Panc1 (cell line): Measurements from ENCODE around the gene MAST4. TPM values are rescaled to one million over a fixed set of nuclear protein-coding genes. Genes with fewer than 3 reads are reported as not detected.

ENCODE experiments used
- ATAC-seq: fragments of 200-7000 bp; cut with Tn5 transposase; 2 replicates; pipeline ENCODE4 v1.9.1; 2020; ENCODE audit warnings: mild to moderate bottlenecking, moderate library complexity
- BruUV-seq: library from RNA; stranded (reverse); fragments of 400-500 nt; replicated peaks from 2 replicates; lab custom pipeline; 2021; lab: Mats Ljungman, UMichigan
- CTCF ChIA-PET: fragments of 300-600 bp; sonication (Branson Sonifier 250); formaldehyde crosslinking; loops from one replicate; lab custom pipeline; 2022; ENCODE audit warnings: antibody characterized with exemption; lab: Charles Lee
- POLR2A ChIA-PET: fragments of 300-600 bp; sonication (Branson Sonifier 250); formaldehyde crosslinking; loops from one replicate; lab custom pipeline; 2022; ENCODE audit warnings: antibody characterized with exemption; lab: Charles Lee
- DNase-seq: peaks from one replicate; pipeline ENCODE4 v3.0.0-alpha.2; 2010; ENCODE audit warnings: low read depth, low spot score
- H3K27ac ChIP-seq: 2 replicates; pipeline ENCODE4 v1.5.1; 2011; ENCODE audit warnings: mild to moderate bottlenecking, low read length, inconsistent platforms
- H3K27me3 ChIP-seq: fragments of 200-500 bp; sonication (Bioruptor generic); 2 replicates; pipeline ENCODE4 v1.6.0; 2014; ENCODE audit warnings: low read length, inconsistent platforms; ENCODE audit not compliant: control insufficient read depth, insufficient read depth
- H3K36me3 ChIP-seq: fragments of 200-500 bp; sonication (Bioruptor generic); 2 replicates; pipeline ENCODE4 v1.5.1; 2014; ENCODE audit warnings: inconsistent platforms, mild to moderate bottlenecking, low read length, moderate library complexity; ENCODE audit not compliant: control insufficient read depth, insufficient read depth
- H3K4me1 ChIP-seq: 2 replicates; pipeline ENCODE4 v1.5.1; 2011; ENCODE audit warnings: inconsistent platforms, mild to moderate bottlenecking, low read length, moderate library complexity; ENCODE audit not compliant: control insufficient read depth, insufficient read depth
- H3K4me3 ChIP-seq, 2 experiments: 2 replicates each; pipeline ENCODE4 v1.5.1; 2011 to 2012; ENCODE audit warnings: low read depth in 2 of 2, low read length in 2 of 2, mild to moderate bottlenecking in 2 of 2, inconsistent platforms in 1 of 2, moderate library complexity in 1 of 2
- H3K9me3 ChIP-seq: fragments of 200-500 bp; sonication (Bioruptor generic); 2 replicates; pipeline ENCODE4 v1.5.1; 2014; ENCODE audit warnings: low read depth, mild to moderate bottlenecking, inconsistent platforms, low read length, moderate library complexity; ENCODE audit not compliant: control insufficient read depth, insufficient read depth
- POLR2AphosphoS5 ChIP-seq: IDR thresholded peaks from 2 replicates; pipeline ENCODE4 v1.6.1; 2012; ENCODE audit warnings: mild to moderate bottlenecking, low read depth, low read length, moderate library complexity
- SIN3A ChIP-seq: IDR thresholded peaks from 2 replicates; pipeline ENCODE4 v1.6.1; 2012; ENCODE audit warnings: low read depth, mild to moderate bottlenecking, low read length, moderate library complexity, borderline replicate concordance; ENCODE audit not compliant: insufficient read depth
- TCF7L2 ChIP-seq: IDR thresholded peaks from 2 replicates; pipeline ENCODE4 v1.6.1; 2011; ENCODE audit warnings: mild to moderate bottlenecking, low read depth, low read length, inconsistent platforms
- in situ Hi-C: cut with HindIII; loops from 2 replicates; pipeline ENCODE4 v1.10.0; 2016; ENCODE audit warnings: low sequenced_read_pairs, low pct_unique_long_range_greater_than_20kb
- intact Hi-C: fragments of 100-400 bp; cut with micrococcal nuclease; formaldehyde crosslinking; loops from one replicate; pipeline ENCODE4 v1.10.0; 2022; ENCODE audit not compliant: unreplicated experiment
- total RNA-seq: library from RNA; stranded (reverse); gene quantifications from one replicate; pipeline ENCODE4 v1.2.1, GENCODE V29; 2021; ENCODE audit not compliant: unreplicated experiment
- TF ChIP-seq, protein P1 (sequence below): fragments of 450-650 bp; IDR thresholded peaks from 2 replicates; pipeline ENCODE4 v1.5.1; 2017; ENCODE audit warnings: mild to moderate bottlenecking
- TF ChIP-seq, protein P2 (sequence below), 2 experiments: IDR thresholded peaks; 2 replicates each; pipeline ENCODE4 v1.6.1; 2011 to 2012; ENCODE audit warnings: low read depth in 2 of 2, control low read depth in 1 of 2, low read length in 1 of 2, mild to moderate bottlenecking in 1 of 2, moderate library complexity in 1 of 2; ENCODE audit not compliant: insufficient read depth in 1 of 2

Gene MAST4
- total RNA-seq, 1 experiment from 2014 or later = 1.8 TPM

DNA sequence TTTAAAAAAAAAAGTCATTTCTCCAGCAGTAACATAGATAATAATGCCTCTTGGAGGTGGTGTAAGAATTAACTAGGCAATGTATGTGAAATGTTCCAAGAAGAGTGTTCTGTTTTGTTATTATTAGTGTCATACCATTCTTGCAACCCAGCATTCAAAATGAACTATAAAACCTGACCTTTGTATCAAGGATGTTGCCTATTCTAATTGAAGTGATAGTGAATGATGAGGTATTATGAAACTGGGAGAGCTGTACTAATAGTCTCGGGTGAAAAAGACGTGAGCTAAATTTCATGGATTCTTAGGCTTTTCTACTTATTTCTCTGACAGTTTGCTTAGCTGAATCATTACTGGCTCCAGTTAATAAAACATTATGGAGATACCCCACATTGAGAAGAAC, 375.8 kb downstream of the MAST4 start:
- no peak for DNase-seq
- ChIA-PET CTCF (no interaction called here), POLR2A (interaction anchor here (0.5 kb wide), 1 partner anchor 1068 kb away, joined by 13 read pairs; no protein-coding TSS in a partner anchor)
- in situ Hi-C loops (no loop called here), intact Hi-C loops (no loop called here)
- no peaks in the 10 kb centered on the region for H3K27me3 ChIP-seq
- no TSS peak for BruUV-seq
- no peak overlapping the region for H3K4me3 ChIP-seq
- no peaks in the 10 kb centered on the region for H3K9me3 ChIP-seq
- no peak for ATAC-seq
- no peaks in the 10 kb centered on the region for H3K4me1 ChIP-seq
- no peak overlapping the region for H3K27ac ChIP-seq
- H3K36me3 ChIP-seq = no peaks in the 10 kb centered on the region
- TF ChIP-seq, protein P1, sequence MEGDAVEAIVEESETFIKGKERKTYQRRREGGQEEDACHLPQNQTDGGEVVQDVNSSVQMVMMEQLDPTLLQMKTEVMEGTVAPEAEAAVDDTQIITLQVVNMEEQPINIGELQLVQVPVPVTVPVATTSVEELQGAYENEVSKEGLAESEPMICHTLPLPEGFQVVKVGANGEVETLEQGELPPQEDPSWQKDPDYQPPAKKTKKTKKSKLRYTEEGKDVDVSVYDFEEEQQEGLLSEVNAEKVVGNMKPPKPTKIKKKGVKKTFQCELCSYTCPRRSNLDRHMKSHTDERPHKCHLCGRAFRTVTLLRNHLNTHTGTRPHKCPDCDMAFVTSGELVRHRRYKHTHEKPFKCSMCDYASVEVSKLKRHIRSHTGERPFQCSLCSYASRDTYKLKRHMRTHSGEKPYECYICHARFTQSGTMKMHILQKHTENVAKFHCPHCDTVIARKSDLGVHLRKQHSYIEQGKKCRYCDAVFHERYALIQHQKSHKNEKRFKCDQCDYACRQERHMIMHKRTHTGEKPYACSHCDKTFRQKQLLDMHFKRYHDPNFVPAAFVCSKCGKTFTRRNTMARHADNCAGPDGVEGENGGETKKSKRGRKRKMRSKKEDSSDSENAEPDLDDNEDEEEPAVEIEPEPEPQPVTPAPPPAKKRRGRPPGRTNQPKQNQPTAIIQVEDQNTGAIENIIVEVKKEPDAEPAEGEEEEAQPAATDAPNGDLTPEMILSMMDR = no peak
- TF ChIP-seq TCF7L2 (no peak), POLR2AphosphoS5 (no peak), SIN3A (no peak)
- TF ChIP-seq, protein P2, sequence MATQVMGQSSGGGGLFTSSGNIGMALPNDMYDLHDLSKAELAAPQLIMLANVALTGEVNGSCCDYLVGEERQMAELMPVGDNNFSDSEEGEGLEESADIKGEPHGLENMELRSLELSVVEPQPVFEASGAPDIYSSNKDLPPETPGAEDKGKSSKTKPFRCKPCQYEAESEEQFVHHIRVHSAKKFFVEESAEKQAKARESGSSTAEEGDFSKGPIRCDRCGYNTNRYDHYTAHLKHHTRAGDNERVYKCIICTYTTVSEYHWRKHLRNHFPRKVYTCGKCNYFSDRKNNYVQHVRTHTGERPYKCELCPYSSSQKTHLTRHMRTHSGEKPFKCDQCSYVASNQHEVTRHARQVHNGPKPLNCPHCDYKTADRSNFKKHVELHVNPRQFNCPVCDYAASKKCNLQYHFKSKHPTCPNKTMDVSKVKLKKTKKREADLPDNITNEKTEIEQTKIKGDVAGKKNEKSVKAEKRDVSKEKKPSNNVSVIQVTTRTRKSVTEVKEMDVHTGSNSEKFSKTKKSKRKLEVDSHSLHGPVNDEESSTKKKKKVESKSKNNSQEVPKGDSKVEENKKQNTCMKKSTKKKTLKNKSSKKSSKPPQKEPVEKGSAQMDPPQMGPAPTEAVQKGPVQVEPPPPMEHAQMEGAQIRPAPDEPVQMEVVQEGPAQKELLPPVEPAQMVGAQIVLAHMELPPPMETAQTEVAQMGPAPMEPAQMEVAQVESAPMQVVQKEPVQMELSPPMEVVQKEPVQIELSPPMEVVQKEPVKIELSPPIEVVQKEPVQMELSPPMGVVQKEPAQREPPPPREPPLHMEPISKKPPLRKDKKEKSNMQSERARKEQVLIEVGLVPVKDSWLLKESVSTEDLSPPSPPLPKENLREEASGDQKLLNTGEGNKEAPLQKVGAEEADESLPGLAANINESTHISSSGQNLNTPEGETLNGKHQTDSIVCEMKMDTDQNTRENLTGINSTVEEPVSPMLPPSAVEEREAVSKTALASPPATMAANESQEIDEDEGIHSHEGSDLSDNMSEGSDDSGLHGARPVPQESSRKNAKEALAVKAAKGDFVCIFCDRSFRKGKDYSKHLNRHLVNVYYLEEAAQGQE (IDR thresholded peaks at IDR 0.05; ENCODE audit: insufficient read depth in 1 of 2, low read depth in 2 of 2, low read length in 1 of 2) = no peak

DNA sequence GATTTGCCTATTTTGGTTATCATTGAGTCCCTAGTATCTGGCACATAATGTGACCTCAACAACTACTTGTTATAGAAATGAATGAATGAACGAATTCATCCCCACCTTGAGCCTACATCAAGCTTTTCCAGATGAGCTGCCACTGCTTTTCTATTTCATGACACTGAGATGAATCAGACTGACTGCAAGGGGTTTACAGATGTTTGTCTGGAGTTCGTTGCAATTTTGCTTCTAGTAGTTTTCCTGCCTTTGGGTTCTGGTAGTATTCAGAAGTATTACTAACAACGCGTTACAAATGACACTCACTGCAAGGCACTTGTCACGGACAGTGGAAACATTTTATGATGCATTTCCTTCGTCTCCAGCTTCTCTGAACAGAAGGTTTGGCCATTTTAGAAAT, 378.1 kb downstream of the MAST4 start:
- DNase-seq = no peak
- Histone ChIP-seq H3K4me1 (no peaks in the 10 kb centered on the region), H3K36me3 (no peaks in the 10 kb centered on the region), H3K4me3 (no peak overlapping the region), H3K27me3 (no peaks in the 10 kb centered on the region; the same call in 1 of the 2 replicates), H3K9me3 (no peaks in the 10 kb centered on the region), H3K27ac (no peak overlapping the region)
- ChIA-PET CTCF (no interaction called here), POLR2A (interaction anchor here (0.5 to 0.6 kb wide), 2 partner anchors 59 to 994 kb away, joined by 3 to 5 read pairs; no protein-coding TSS in a partner anchor)
- ATAC-seq = no peak
- TF ChIP-seq, protein P1 = no peak
- no peak for TF ChIP-seq TCF7L2
- TF ChIP-seq, protein P2 (IDR thresholded peaks at IDR 0.05; ENCODE audit: insufficient read depth in 1 of 2, low read depth in 2 of 2, low read length in 1 of 2) = no peak
- no peak for TF ChIP-seq SIN3A
- TF ChIP-seq POLR2AphosphoS5 = no peak
- no TSS peak for BruUV-seq
- intact Hi-C loops (no loop called here), in situ Hi-C loops (no loop called here)
